B cell (primary cell): ENCODE measurements around the gene SLC24A1.

Source experiments
- EZH2 ChIP-seq: IDR thresholded peaks from 2 replicates; pipeline ENCODE4 v1.6.1; 2012; ENCODE audit warnings: borderline replicate concordance, low read depth, mild to moderate bottlenecking, moderate library complexity, low read length; ENCODE audit not compliant: insufficient read depth, poor library complexity, severe bottlenecking
- TF ChIP-seq, protein P1 (sequence below): fragments of 200-600 bp; IDR thresholded peaks from one replicate; pipeline ENCODE4 v1.8.0; 2022; ENCODE audit warnings: antibody characterized with exemption, mild to moderate bottlenecking

DNA sequence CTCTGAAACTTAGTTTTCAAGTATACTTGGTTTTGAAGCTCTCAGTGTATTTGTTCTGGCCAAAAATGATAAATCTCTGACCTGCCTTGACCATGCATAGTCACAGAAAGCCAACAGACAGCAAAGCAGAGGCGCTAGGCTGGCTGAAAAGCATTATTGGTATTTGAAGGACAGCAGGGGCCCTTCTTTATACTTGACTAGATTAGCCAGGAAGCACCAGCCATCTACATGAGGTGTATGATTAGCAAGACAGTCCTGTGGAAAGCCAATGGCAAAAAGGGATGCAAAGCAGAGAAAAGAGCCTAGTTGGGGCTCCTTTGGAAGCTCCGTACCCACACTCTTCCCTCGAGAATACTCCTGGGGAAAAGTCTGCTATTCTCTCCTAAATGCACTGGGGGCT, 7.8 kb downstream of the SLC24A1 start:
- TF ChIP-seq, protein P1, sequence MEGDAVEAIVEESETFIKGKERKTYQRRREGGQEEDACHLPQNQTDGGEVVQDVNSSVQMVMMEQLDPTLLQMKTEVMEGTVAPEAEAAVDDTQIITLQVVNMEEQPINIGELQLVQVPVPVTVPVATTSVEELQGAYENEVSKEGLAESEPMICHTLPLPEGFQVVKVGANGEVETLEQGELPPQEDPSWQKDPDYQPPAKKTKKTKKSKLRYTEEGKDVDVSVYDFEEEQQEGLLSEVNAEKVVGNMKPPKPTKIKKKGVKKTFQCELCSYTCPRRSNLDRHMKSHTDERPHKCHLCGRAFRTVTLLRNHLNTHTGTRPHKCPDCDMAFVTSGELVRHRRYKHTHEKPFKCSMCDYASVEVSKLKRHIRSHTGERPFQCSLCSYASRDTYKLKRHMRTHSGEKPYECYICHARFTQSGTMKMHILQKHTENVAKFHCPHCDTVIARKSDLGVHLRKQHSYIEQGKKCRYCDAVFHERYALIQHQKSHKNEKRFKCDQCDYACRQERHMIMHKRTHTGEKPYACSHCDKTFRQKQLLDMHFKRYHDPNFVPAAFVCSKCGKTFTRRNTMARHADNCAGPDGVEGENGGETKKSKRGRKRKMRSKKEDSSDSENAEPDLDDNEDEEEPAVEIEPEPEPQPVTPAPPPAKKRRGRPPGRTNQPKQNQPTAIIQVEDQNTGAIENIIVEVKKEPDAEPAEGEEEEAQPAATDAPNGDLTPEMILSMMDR, result no peak
- TF ChIP-seq EZH2, result no peak
